KOPT-K1 (cell line): ENCODE results near the gene TCEA3.

Experiments used
- H3K27ac ChIP-seq: fragments of 200-600 bp; sonication (generic); 2 replicates; pipeline ENCODE4 v1.5.1; 2016; ENCODE audit warnings: antibody characterized with exemption, mild to moderate bottlenecking, low read depth, low read length; ENCODE audit not compliant: poor library complexity, severe bottlenecking
- H3K36me3 ChIP-seq: fragments of 200-600 bp; sonication (generic); 2 replicates; pipeline ENCODE4 v1.5.1; 2017; ENCODE audit warnings: antibody characterized with exemption, mild to moderate bottlenecking, low read length, moderate library complexity; ENCODE audit not compliant: insufficient read depth
- H3K9me3 ChIP-seq: fragments of 200-600 bp; sonication (generic); 2 replicates; pipeline ENCODE4 v1.5.1; 2017; ENCODE audit warnings: antibody characterized with exemption, low read length, mild to moderate bottlenecking; ENCODE audit not compliant: insufficient read depth, poor library complexity, severe bottlenecking

Gene TCEA3

GRCh38 chr1:23396380-23396779, 28.2 kb downstream of the TCEA3 start:
- H3K9me3 ChIP-seq: no peaks in the 10 kb centered on the region
- H3K36me3 ChIP-seq: no peaks in the 10 kb centered on the region
- no peak overlapping the region for H3K27ac ChIP-seq

GRCh38 chr1:23395849-23396248, 28.7 kb downstream of the TCEA3 start:
- H3K36me3 ChIP-seq: no peaks in the 10 kb centered on the region
- no peak overlapping the region for H3K27ac ChIP-seq
- no peaks in the 10 kb centered on the region for H3K9me3 ChIP-seq

- no peak overlapping the region for H3K27ac ChIP-seq
- no peaks in the 10 kb centered on the region for H3K9me3 ChIP-seq
- H3K36me3 ChIP-seq: no peaks in the 10 kb centered on the region
These were observed 29.3 kb downstream of the TCEA3 start for GRCh38 chr1:23395154-23395724.

- Histone ChIP-seq H3K9me3 (no peaks in the 10 kb centered on the region), H3K36me3 (no peaks in the 10 kb centered on the region), H3K27ac (no peak overlapping the region)
These were observed 29.9 kb downstream of the TCEA3 start for GRCh38 chr1:23394684-23395083.

GRCh38 chr1:23394181-23394580, 30.4 kb downstream of the TCEA3 start:
- no peak overlapping the region for H3K27ac ChIP-seq
- no peaks in the 10 kb centered on the region for H3K36me3 ChIP-seq
- no peaks in the 10 kb centered on the region for H3K9me3 ChIP-seq

- Histone ChIP-seq H3K36me3 (no peaks in the 10 kb centered on the region), H3K27ac (no peak overlapping the region), H3K9me3 (no peaks in the 10 kb centered on the region)
These were observed 30.8 kb downstream of the TCEA3 start for GRCh38 chr1:23393706-23394105.

- H3K36me3 ChIP-seq: no peaks in the 10 kb centered on the region
- H3K27ac ChIP-seq: no peak overlapping the region
- no peaks in the 10 kb centered on the region for H3K9me3 ChIP-seq
These were observed 32.3 kb downstream of the TCEA3 start for GRCh38 chr1:23392125-23392855.

- Histone ChIP-seq H3K36me3 (no peaks in the 10 kb centered on the region), H3K9me3 (no peaks in the 10 kb centered on the region), H3K27ac (no peak overlapping the region)
These were observed 34.7 kb downstream of the TCEA3 start for GRCh38 chr1:23389837-23390321.

- no peak overlapping the region for H3K27ac ChIP-seq
- no peaks in the 10 kb centered on the region for H3K9me3 ChIP-seq
- no peaks in the 10 kb centered on the region for H3K36me3 ChIP-seq
These were observed 37.1 kb downstream of the TCEA3 start for GRCh38 chr1:23387494-23387893.

- Histone ChIP-seq H3K27ac (no peak overlapping the region), H3K36me3 (no peaks in the 10 kb centered on the region), H3K9me3 (no peaks in the 10 kb centered on the region)
These were observed 39.4 kb downstream of the TCEA3 start for GRCh38 chr1:23385119-23385621.

GRCh38 chr1:23384312-23385058, 40.1 kb downstream of the TCEA3 start:
- Histone ChIP-seq H3K9me3 (no peaks in the 10 kb centered on the region), H3K27ac (no peak overlapping the region), H3K36me3 (no peaks in the 10 kb centered on the region)

- Histone ChIP-seq H3K36me3 (no peaks in the 10 kb centered on the region), H3K27ac (no peak overlapping the region), H3K9me3 (no peaks in the 10 kb centered on the region)
These were observed 40.8 kb downstream of the TCEA3 start for GRCh38 chr1:23383577-23384311.

GRCh38 chr1:23381233-23381885, 43.2 kb downstream of the TCEA3 start:
- Histone ChIP-seq H3K27ac (no peak overlapping the region), H3K9me3 (no peaks in the 10 kb centered on the region), H3K36me3 (no peaks in the 10 kb centered on the region)

GRCh38 chr1:23380719-23381118, 43.8 kb downstream of the TCEA3 start:
- Histone ChIP-seq H3K36me3 (no peaks in the 10 kb centered on the region), H3K27ac (no peak overlapping the region), H3K9me3 (no peaks in the 10 kb centered on the region)
